IPS DF 6.9 (cell line): ENCODE measurements around the gene PPP2CA.

Experiments used
- DNase-seq: peaks from one replicate; pipeline ENCODE4 v3.0.0-alpha.2; 2013; ENCODE audit warnings: low read depth, low spot score
- H3K27ac ChIP-seq: one replicate; pipeline ENCODE4 v1.5.1; 2013; ENCODE audit warnings: low read length, control low read depth
- H3K27me3 ChIP-seq: 2 replicates; pipeline ENCODE4 v1.6.1; 2013; ENCODE audit warnings: mild to moderate bottlenecking, low read length; ENCODE audit not compliant: control insufficient read depth, insufficient read depth
- H3K36me3 ChIP-seq: 2 replicates; pipeline ENCODE4 v1.6.1; 2013; ENCODE audit warnings: low read length; ENCODE audit not compliant: control insufficient read depth, insufficient read depth
- H3K4me1 ChIP-seq: 2 replicates; pipeline ENCODE4 v1.6.1; 2013; ENCODE audit warnings: low read length; ENCODE audit not compliant: control insufficient read depth, insufficient read depth
- H3K4me3 ChIP-seq: 2 replicates; pipeline ENCODE4 v1.5.1; 2013; ENCODE audit warnings: mild to moderate bottlenecking, low read length
- H3K9me3 ChIP-seq: 2 replicates; pipeline ENCODE4 v1.6.1; 2013; ENCODE audit warnings: low read length, inconsistent platforms; ENCODE audit not compliant: control insufficient read depth, insufficient read depth
- WGBS: extraction: QIAGEN DNeasy Blood & Tissue Kit; methylation state at CpG from one replicate; pipeline ENCODE4 v1.1.7; 2013; ENCODE audit warnings: mixed read lengths, missing lambda C conversion rate; ENCODE audit not compliant: insufficient read length, insufficient coverage; 5-methylcytosine and 5-hydroxymethylcytosine counted together

The PPP2CA gene

DNA sequence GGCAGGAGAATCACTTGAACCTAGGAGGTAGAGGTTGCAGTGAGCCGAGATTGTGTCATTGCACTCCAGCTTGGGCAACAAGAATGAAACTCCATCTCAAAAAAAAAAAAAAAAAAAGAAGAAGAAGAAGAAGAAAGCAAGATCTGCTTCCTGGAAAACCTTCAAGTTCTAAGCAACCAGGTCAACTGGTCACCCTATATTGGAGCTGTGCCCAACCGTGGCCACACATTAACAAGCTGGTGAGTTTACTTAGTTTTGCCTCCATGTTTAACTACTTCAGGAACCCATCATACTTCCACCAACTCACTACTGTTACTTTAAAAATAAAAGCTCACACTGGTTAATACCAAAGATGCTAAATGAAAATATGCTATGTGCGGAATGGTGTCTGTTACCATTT is 36.8 kb downstream of the PPP2CA start:
- no peak for DNase-seq
- H3K27ac ChIP-seq, result no peak overlapping the region
- H3K9me3 ChIP-seq, result no peaks in the 10 kb centered on the region
- no peaks in the 10 kb centered on the region for H3K36me3 ChIP-seq
- no peak overlapping the region for H3K4me3 ChIP-seq
- H3K27me3 ChIP-seq, result no peaks in the 10 kb centered on the region
- no CpG with 5 or more reads among the region's 3 CpGs for WGBS
- H3K4me1 ChIP-seq, result no peaks in the 10 kb centered on the region

DNA sequence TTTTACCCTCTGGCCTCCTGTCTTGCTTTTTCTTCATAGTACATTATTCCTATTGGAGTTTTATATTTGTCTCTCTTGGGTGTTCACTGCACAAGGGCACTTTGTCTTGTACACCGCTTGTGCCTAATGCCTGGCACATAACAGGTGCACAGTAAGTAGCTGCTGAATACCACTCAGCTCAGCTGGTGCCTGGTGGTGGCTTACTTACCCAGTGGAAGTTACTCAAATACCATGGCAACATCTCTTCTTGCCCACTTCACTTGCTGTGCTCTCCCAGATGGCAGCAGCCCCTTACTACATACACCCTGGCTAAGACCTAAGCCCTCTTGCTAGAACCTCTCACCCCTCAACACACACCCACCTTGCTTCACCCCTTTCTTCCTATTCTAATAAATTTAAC is 37.8 kb downstream of the PPP2CA start:
- DNase-seq, result no peak
- Histone ChIP-seq H3K27ac (no peak overlapping the region), H3K9me3 (no peaks in the 10 kb centered on the region), H3K36me3 (no peaks in the 10 kb centered on the region), H3K27me3 (no peaks in the 10 kb centered on the region), H3K4me1 (no peaks in the 10 kb centered on the region), H3K4me3 (no peak overlapping the region)
- no CpG with 5 or more reads among the region's 1 CpG for WGBS

DNA sequence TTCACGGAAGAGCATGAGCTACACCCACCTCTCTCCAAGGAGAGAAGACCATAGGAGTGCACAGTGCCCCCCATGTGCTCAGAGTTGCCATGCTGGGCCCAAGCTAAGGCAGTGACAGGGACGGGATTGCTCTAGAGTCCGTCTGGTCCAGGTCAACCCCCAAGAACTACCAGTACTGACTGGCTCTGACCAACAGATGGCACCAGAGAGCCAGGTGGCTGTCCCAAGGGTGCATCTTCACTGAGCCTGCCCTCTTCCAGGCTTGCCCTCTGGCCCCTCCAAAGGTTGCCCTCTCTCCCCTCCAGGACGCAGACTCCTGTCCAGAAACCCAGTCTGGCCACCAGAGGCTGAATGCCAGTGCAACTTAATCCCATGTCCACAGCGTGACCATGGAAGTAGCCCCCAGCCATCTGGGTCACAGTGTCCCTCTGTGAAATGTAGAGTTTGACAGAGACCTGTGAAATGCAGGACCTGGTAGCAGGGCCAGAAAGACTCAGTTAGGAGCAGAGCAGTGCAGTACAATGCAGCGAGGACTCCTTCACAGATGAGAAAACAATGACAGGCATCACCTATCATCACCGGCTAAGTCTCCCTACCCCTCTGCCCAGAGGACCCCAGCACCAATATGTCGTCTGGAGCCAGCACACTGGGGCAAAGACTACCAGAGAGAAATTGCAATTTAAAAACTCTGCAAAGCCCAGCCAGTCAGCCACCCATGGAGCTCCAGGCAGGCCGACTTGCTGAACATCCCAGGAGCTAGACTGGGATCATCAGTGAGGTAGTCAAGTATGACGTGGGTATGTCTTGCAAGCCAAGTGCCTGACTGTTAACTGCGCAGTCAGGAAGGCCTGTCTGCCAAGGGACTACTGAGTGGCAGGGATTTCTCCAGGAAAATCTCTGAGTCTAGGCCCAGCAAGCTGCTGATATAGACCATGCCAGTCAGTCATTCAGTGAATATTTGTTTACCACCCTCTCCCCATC is 41.4 kb downstream of the PPP2CA start:
- no peaks in the 10 kb centered on the region for H3K36me3 ChIP-seq
- no peak overlapping the region for H3K4me3 ChIP-seq
- no peaks in the 10 kb centered on the region for H3K9me3 ChIP-seq
- no peaks in the 10 kb centered on the region for H3K27me3 ChIP-seq
- no CpG with 5 or more reads among the region's 11 CpGs for WGBS
- DNase-seq, result peak; percentile 67
- no peaks in the 10 kb centered on the region for H3K4me1 ChIP-seq
- H3K27ac ChIP-seq, result no peak overlapping the region

DNA sequence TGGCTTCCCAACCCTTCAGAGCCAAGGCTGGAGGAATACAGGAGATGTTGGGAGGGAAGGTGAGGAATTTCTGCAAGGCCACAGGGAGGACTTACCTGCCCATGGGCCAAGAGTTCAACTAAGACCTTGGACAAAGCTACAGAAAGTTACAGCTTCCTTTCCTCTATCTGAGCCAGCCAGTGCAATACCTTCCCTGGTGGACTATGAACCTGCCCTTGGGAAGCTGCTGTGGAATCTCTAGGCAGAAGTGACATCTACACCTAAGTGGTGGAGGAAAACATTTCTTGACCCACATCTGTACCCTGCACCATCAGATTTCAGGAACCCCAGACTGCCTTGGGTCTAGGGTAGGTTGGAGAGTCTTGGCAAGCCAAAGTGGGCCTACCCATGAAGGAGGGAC is 42.4 kb downstream of the PPP2CA start:
- H3K27ac ChIP-seq, result no peak overlapping the region
- H3K4me3 ChIP-seq, result no peak overlapping the region
- H3K27me3 ChIP-seq, result no peaks in the 10 kb centered on the region
- H3K9me3 ChIP-seq, result no peaks in the 10 kb centered on the region
- H3K36me3 ChIP-seq, result no peaks in the 10 kb centered on the region
- H3K4me1 ChIP-seq, result no peaks in the 10 kb centered on the region
- DNase-seq, result no peak

DNA sequence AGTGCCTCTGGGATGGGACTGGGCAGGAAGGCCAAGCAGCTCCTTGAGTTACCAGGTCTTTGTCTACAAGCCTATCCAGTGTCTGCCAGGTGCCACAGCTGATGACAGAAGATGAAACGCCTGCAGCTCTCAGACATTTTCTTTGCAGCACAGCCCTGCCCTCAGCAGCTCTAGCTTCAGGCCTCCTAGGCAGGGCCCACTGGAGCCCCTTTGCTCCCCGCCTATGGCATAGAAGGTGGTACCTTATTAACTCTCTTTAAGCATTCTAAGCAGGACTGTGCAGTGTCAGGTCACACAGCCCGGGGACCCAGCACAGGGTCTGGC is 47.8 kb downstream of the PPP2CA start:
- no CpG with 5 or more reads among the region's 3 CpGs for WGBS
- no peak for DNase-seq
- Histone ChIP-seq H3K4me1 (peaks cover 2% of the 10 kb centered on the region; the same call in 1 of the 2 replicates), H3K27me3 (no peaks in the 10 kb centered on the region), H3K4me3 (no peak overlapping the region), H3K36me3 (0 out of 2 replicates have a peak, but pooled peaks cover 3% of the 10 kb centered on the region), H3K9me3 (no peaks in the 10 kb centered on the region), H3K27ac (no peak overlapping the region)

DNA sequence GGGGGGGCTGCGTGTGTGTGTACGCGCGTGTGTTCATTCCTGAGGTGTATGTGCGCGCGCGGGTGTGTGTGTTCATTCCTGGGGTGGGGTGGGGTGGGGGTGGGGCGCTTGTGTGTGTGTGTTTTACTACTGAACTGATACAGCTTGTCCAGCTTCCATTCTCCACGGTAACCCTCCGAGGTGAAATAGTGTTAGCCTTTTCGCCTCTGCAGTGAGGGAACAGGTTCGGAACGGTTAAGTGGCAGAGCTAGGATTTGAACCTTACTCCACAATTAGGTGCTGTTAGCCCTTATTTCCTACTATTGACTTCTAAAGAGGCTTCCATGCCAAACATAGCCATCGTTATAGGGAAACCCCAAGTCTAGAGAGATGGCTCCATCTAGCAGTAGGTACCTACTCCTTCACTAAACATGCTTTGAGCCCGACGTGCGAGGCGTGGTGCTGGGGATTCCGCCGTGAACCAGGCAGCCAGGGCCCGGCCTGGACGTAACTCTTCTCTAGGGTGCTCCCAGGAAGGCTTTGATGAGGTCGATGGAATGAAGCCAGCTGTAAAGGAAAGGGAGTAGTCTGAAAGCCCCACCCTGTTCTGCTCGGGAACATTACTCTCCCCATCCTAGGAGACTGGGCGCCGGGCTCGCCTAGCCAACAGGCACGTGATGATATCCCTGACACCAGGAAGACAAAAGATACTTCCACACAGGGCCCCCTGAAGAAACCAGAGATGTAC is 48.3 kb downstream of the PPP2CA start:
- WGBS, result no CpG with 5 or more reads among the region's 29 CpGs
- H3K27me3 ChIP-seq, result no peaks in the 10 kb centered on the region
- peaks cover 2% of the 10 kb centered on the region; the same call in 1 of the 2 replicates for H3K4me1 ChIP-seq
- no peak overlapping the region for H3K27ac ChIP-seq
- peaks cover 3% of the 10 kb centered on the region; the same call in 1 of the 2 replicates for H3K36me3 ChIP-seq
- DNase-seq, result no peak
- peak overlapping the region; percentile 74; the same call in 1 of the 2 replicates for H3K4me3 ChIP-seq
- no peaks in the 10 kb centered on the region for H3K9me3 ChIP-seq

DNA sequence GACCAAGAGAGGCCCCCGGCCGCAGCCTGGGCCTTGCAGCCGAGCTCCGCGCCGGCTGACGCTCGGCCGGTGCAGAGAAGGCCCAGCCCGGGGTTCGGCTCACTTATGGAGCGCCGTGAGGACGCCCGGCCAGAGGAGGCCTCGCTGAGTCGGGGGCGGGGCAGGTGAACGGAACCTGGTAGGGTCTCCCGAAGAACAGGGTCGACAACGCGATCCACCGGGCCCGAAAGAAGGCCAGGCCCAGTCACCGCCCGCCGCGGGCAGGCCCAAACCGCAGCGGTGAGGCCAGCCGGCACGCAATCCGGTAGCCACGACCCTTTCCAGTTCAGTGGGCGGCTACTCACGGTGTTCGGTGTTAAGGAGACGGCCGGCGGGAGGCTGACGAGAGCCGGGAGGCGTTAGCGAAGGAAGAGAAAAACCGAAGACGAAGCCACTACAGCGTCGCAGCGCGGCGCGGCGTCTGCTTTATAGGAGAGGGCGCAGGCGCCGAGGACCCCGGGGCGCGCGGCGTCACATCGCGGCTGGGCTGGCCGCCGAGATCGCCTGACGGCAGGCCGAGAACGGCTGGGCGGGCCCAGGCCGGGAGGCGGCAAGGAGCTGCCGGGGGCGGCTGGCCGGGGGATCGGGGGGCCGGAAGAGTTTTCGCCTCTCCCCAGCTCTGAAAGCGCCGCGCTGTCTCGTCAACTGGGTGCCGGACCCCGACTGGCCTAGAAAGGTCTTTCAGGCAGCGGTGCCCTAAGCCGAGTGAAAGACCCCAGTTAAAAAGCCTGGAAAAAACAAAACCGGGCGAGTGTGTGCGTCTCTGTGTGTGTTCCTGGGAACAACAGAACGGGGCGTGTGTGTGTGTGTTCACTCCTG is 49.1 kb downstream of the PPP2CA start, which contains the start of gene SKP1:
Gene SKP1, minus strand, starts transcription at position 440 of the 858 bp plus-strand sequence. CDS start 2,928 bp downstream, outside the sequence.
- peaks cover 2% of the 10 kb centered on the region; the same call in 1 of the 2 replicates for H3K4me1 ChIP-seq
- no peak for DNase-seq
- H3K27me3 ChIP-seq, result no peaks in the 10 kb centered on the region
- H3K9me3 ChIP-seq, result no peaks in the 10 kb centered on the region
- peak within 1 kb of the TSS; percentile 74 for H3K4me3 ChIP-seq
- no CpG with 5 or more reads among the region's 92 CpGs for WGBS
- H3K27ac ChIP-seq, result no peak within 1 kb of the TSS
- H3K36me3 ChIP-seq, result peaks cover 3% of the 10 kb centered on the region; the same call in 1 of the 2 replicates

DNA sequence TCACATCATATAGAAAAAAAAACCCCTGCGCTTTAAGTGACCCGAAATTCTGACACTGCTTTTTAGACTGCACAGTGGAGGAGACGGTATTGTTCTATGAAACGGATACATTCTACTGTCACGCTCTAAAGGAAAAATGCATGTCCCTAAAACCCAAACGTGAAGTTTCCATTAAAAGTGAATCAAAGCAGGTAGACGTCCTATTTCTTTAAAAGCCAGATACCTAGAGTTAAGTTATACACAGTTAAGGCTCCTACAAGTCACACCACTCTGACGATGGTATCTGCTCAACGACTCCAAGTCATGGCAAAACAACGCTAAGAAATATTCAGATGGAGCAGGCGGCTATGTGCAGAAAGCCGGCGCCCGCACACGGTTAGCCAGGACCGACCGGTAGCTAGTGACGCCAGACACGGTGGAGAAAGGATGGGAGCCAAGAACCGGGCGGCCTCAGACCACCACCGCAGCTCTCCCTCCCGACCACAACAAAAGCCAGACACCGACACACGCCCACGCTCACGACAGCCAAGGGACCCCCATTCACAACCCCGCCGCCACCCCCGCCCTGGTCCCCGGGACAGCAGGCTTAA is 49.9 kb downstream of the PPP2CA start:
- WGBS, result no CpG with 5 or more reads among the region's 31 CpGs
- Histone ChIP-seq H3K4me1 (peaks cover 2% of the 10 kb centered on the region; the same call in 1 of the 2 replicates), H3K4me3 (peak overlapping the region; percentile 74), H3K36me3 (peaks cover 3% of the 10 kb centered on the region; the same call in 1 of the 2 replicates), H3K27ac (no peak overlapping the region), H3K27me3 (no peaks in the 10 kb centered on the region), H3K9me3 (no peaks in the 10 kb centered on the region)
- DNase-seq, result no peak

DNA sequence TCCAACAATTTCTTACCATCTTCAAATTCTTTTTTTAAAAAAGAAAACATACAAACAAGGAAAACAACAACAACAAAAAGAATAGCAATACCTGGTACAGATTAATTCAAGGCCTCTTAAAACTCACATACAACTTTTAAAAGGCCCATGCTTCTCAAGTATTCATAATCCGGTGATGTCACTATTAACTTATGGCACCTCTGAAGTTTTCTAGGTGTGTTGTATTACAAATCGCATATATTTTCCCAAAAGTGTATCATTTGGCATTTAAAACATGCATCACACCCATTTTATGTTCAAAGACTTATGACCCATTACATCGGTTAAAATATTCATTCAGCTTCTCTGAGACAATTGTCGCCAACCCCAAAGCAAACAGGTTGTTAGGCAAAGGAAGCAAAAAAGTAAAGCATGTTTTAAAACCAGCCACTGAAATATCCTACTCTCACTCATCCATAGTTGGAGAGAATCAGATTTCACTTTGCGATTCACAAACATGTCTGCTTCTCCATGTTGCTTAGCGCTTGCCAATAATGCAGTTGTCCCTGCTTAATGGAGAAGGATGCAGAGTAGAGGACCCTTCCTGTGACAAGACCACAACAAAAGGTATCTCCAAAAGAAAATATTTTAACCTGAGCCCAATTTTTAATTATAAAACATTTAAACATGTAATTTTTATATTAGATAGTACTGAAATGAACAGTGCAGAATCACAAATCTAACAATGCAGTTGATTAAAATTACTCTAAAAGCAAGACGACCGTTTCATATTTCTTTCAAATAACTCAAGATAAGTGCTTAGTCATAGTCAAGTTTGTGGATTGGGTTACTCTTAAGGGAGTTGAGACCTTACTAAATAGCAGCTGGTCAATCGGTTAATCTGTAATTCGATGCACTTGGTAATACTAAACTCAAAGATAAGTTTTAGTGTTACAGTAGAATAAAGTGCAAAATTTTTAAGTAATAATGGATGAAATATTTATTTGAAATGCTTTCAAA is 50.7 kb downstream of the PPP2CA start:
- Histone ChIP-seq H3K4me3 (peak overlapping the region; percentile 74; the same call in 1 of the 2 replicates), H3K4me1 (peaks cover 2% of the 10 kb centered on the region; the same call in 1 of the 2 replicates), H3K27me3 (no peaks in the 10 kb centered on the region), H3K9me3 (no peaks in the 10 kb centered on the region), H3K27ac (no peak overlapping the region), H3K36me3 (peaks cover 3% of the 10 kb centered on the region; the same call in 1 of the 2 replicates)
- no CpG with 5 or more reads among the region's 10 CpGs for WGBS
- DNase-seq, result no peak
